Middle frontal gyrus (tissue), 1 donor: ENCODE measurements around the gene MORF4L1.
"Not testable (repeated sequence)": the region's sequence is repeated elsewhere in the genome, so short reads cannot be mapped to it uniquely, and the experiment has no call there.

Experiments used
- DNase-seq: peaks from one replicate; pipeline ENCODE4 v3.0.0-alpha.2; 2015; ENCODE audit warnings: low spot score; ENCODE audit errors: extremely low spot score

Gene MORF4L1

DNA sequence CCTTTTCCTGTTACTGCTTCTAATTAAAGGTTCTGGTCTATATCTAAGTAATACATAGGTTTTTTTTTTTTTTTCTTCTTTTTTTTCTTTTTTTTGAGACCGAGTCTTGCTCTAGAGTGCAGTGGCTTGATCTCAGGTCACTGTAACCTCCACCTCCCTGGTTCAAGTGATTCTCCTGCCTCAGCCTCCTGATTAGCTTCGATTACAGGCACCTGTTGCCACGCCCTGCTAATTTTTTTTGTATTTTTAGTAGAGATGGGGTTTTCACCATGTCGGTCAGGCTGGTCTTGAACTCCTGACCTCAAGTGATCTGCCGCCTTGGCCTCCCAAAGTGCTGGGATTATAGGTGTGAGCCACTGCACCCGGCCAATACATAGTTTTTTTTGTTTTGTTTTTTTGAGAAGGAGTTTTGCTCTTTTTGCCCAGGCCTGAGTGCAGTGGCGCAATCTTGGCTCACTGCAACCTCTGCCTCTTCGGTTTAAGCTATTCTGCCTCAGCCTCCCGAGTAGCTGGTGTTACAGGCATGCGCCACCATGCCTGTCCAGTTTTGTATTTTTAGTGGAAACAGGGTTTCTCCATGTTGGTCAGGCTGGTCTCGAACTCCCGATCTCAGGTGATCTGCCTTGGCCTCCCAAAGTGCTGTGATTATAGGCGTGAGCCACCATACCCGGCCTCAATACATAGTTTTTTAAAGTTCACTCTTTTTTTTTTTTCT, 28.3 kb downstream of the MORF4L1 start:
- DNase-seq = not testable (repeated sequence)

GRCh38 chr15:78902281-78903032, 29.8 kb downstream of the MORF4L1 start:
- DNase-seq = not testable (repeated sequence)

GRCh38 chr15:78904599-78905358, 32.1 kb downstream of the MORF4L1 start:
- DNase-seq = no peak

DNA sequence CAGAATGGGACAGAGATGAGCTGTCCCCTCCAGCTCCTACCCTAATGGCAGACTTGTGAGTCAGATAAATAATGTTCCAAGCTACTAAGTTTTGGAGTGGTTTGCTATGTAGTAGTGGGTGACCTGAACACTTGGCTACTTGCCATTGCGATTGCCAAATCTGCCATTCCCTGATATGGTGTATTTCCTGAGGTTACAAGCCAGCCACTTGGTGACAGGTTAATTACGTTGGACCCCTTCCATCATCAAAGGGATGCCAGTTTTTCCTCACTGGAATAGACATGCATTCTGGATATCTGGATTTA, 33.6 kb downstream of the MORF4L1 start:
- DNase-seq = no peak

DNA sequence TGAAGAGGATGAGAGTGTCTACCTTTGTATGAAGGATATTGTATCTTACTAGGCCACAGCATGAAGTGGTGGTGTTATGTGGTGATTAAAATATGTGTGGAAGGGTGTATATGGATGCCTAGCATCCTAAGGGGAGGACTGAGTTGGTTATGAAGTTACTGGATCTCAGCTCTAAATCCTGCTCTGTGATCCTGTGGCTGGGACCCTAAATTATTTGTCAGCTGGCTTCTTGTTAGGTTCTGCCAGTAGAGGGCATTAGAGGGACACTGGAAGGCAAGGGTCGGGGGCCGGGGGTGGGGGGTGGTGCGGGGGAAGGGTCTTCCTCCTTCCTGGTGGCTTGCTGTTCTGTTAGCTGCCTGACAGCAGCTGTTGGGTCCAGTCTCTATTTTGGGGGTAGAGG, 34.9 kb downstream of the MORF4L1 start:
- DNase-seq = no peak

- no peak for DNase-seq
Measured at GRCh38 chr15:78909160-78909695, 36.5 kb downstream of the MORF4L1 start.

GRCh38 chr15:78909791-78910228, 37.1 kb downstream of the MORF4L1 start:
- no peak for DNase-seq

GRCh38 chr15:78910271-78910670, 37.6 kb downstream of the MORF4L1 start:
- no peak for DNase-seq

DNA sequence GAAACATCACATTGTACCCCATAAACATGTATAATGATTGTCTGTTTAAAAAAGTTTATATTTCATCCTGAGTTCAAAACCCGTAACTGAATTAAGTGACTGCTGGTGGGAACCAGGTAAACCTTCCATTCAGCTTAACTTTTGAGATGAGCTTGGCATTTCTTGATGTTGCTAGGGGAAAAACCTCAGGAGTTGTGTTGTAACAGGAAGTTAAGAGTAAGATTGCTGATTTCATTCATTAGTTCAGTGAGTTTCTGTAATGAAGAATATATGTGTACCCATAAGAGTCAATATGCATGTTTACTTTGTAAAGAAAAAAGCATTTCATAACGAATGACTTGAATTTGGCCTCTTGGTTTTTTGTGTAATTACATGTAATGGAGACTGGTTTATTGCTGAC, 39.6 kb downstream of the MORF4L1 start:
- no peak for DNase-seq

DNA sequence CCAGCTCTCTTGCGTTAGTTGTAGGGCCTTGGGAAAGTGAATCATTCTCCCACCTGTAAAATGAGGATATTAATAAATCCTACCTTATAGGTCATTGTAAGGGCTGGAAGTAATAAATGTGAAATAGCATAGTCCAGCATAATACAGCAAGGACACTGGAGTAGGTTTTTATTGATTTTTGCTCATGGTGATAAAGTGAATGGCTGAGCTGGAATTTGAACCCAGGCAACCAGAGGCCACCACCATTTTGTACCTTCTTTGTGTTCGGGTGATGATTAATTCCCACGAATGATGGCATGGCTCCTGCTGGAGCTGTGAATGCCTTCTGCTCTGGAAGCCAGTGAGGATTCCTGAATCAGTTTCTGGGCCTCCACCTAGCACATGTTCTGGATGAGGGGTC, 40.3 kb downstream of the MORF4L1 start:
- DNase-seq = no peak

GRCh38 chr15:78914027-78914764, 41.5 kb downstream of the MORF4L1 start:
- no peak for DNase-seq

- no peak for DNase-seq
Measured at GRCh38 chr15:78915341-78916087, 42.8 kb downstream of the MORF4L1 start.

- no peak for DNase-seq
Measured at GRCh38 chr15:78916088-78916487, 43.4 kb downstream of the MORF4L1 start.

GRCh38 chr15:78917888-78918287, 45.2 kb downstream of the MORF4L1 start:
- DNase-seq = no peak

- no peak for DNase-seq
Measured at GRCh38 chr15:78921517-78921916, 48.8 kb downstream of the MORF4L1 start.

DNA sequence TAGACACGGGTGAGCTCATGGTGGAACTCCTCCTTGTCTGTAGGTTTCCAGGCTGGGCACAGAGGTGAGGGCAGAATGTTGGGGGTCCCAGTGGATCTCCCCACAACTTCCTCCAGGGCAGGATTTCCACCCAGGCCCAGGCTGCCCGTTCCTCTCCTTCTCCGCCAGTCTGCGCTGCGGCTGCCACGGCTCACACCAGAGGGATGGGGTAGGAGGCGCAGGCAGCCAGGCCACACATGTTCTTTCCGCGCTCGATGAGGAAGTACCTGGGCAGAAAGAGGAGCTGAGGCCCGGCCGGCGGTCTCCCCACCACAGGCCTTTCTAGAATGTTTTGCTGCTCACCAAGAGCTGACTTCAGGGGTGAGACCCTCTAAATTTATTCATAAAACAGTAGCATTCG, 49.2 kb downstream of the MORF4L1 start:
- no peak for DNase-seq

DNA sequence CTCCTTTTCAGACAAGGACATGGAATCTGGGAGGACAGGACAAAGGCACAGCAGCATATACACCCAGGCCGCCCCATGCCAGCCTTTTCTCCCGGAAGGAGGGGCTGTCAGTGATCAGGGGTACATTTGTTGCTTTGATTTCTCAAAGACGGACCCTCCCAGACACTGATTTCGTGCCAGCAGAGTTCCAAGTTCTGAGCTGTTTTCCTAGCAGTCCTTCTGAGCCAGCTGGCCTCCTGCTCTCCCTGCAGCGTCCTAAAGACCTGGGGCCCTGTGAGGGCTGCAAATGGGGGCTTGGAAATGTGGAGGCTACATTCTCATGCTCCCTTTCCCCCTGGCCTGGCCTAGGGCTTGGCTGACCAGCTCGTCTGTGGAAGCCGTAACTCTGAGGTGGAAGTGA, 49.8 kb downstream of the MORF4L1 start:
- DNase-seq = no peak

- no peak for DNase-seq
Measured at GRCh38 chr15:78923015-78923414, 50.3 kb downstream of the MORF4L1 start.

- no peak for DNase-seq
Measured at GRCh38 chr15:78923480-78924360, 51.0 kb downstream of the MORF4L1 start.
